ENCODE results near the gene ELP2.

The ELP2 gene

DNA sequence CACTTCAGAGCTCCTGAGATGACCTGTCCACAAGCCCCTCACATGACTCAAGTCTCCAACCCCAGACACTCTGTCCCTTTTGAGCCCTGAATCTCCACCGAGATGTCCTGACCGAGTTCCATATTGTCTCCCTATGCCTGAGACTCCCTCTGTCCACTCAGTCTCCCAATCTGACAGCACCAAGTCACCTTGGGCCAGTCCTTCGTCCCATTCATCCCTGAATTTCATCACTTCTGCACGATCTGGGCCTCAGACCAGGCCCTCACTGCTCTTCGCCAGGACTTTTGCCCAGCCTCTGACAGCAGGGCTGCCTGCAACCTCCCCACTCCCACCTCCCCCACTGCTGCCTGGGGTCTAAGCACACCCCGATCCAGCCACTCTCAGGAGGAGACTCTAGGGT, 53.3 kb downstream of the ELP2 start:
- no peak overlapping the region for H3K9ac ChIP-seq (ENCODE audit: low read depth, low read length)
- no peaks in the 10 kb centered on the region for H3K27me3 ChIP-seq (ENCODE audit: insufficient read depth, low read length, poor library complexity)
- H3K4me2 ChIP-seq (ENCODE audit: insufficient read depth, low read length), result no peak overlapping the region
- DNase-seq (no peak), ATAC-seq (ENCODE audit: insufficient read depth, low read depth) (no peak)
- no peaks in the 10 kb centered on the region for H4K20me1 ChIP-seq (ENCODE audit: insufficient read depth, low read length)
- no peaks in the 10 kb centered on the region for H3K4me1 ChIP-seq (ENCODE audit: insufficient read depth, low read length)
- no peak overlapping the region for H2AFZ ChIP-seq (ENCODE audit: low read depth, low read length)
- H3K79me2 ChIP-seq (ENCODE audit: insufficient read depth, low read length), result no peaks in the 10 kb centered on the region
- H3K27ac ChIP-seq (ENCODE audit: low read length), result no peak overlapping the region
- H3K36me3 ChIP-seq (ENCODE audit: insufficient read depth, low read length), result 0 out of 2 replicates have a peak, but pooled peaks cover under 1% of the 10 kb centered on the region
- H3K4me3 ChIP-seq (ENCODE audit: low read depth in 1 of 2, low read length in 2 of 2), result no peak overlapping the region
- TF ChIP-seq EZH2 (IDR thresholded peaks at IDR 0.05; ENCODE audit: borderline replicate concordance, low read depth, low read length, severe bottlenecking) (no peak), CTCF (IDR thresholded peaks at IDR 0.05; ENCODE audit: borderline replicate concordance, extremely low read depth, low read length, poor library complexity, severe bottlenecking) (no peak)
- no peaks in the 10 kb centered on the region for H3K9me3 ChIP-seq (ENCODE audit: insufficient read depth, low read length, severe bottlenecking)

DNA sequence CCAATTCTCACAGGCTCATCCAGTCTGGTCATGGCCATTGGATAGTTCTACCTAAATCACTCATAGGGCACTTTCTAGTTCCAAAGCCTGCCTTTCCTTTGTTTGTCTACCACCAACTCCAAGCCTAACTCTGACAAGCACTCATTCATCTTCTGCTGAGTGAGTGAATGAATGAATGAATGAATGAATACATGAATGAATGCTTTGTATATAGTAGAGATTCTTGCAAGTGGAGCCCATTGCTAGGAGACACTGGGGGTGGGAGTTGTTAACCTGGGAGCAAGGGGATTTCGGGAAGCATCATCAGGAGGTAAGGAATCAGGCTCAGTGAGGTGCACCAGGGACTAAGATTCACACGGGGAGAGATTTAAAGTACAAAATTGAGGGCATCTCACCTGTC, 54.3 kb downstream of the ELP2 start:
- Histone ChIP-seq H2AFZ (ENCODE audit: low read depth, low read length) (no peak overlapping the region), H3K4me1 (ENCODE audit: insufficient read depth, low read length) (no peaks in the 10 kb centered on the region), H3K27ac (ENCODE audit: low read length) (no peak overlapping the region), H3K27me3 (ENCODE audit: insufficient read depth, low read length, poor library complexity) (no peaks in the 10 kb centered on the region), H3K4me3 (ENCODE audit: low read depth in 1 of 2, low read length in 2 of 2) (no peak overlapping the region), H3K9ac (ENCODE audit: low read depth, low read length) (no peak overlapping the region), H4K20me1 (ENCODE audit: insufficient read depth, low read length) (no peaks in the 10 kb centered on the region), H3K4me2 (ENCODE audit: insufficient read depth, low read length) (no peak overlapping the region), H3K79me2 (ENCODE audit: insufficient read depth, low read length) (no peaks in the 10 kb centered on the region), H3K36me3 (ENCODE audit: insufficient read depth, low read length) (no peaks in the 10 kb centered on the region), H3K9me3 (ENCODE audit: insufficient read depth, low read length, severe bottlenecking) (no peaks in the 10 kb centered on the region)
- DNase-seq (no peak), ATAC-seq (ENCODE audit: insufficient read depth, low read depth) (no peak)
- TF ChIP-seq CTCF (IDR thresholded peaks at IDR 0.05; ENCODE audit: borderline replicate concordance, extremely low read depth, low read length, poor library complexity, severe bottlenecking) (no peak), EZH2 (IDR thresholded peaks at IDR 0.05; ENCODE audit: borderline replicate concordance, low read depth, low read length, severe bottlenecking) (no peak)

DNA sequence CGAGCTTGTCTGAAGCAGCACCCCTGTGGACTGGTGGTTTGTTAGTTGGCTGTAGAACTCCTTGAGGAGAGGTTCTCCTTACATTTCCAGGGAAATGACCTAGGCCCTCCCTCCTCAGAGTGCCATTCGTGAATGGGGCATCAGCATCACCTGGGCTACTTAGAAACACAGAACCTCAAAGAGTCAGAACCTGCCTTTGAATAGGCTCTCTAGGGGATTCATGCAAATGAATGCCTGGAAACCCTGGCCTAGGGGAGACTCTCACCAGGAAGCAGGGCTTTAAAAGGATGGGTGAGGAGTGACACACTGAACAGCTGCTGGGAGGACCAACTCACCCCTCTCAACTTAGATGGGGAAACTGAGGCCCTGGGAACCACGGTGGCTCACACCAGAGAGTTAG, 55.5 kb downstream of the ELP2 start:
- H3K9me3 ChIP-seq (ENCODE audit: insufficient read depth, low read length, severe bottlenecking), result no peaks in the 10 kb centered on the region
- no peak for DNase-seq
- H4K20me1 ChIP-seq (ENCODE audit: insufficient read depth, low read length), result no peaks in the 10 kb centered on the region
- H2AFZ ChIP-seq (ENCODE audit: low read depth, low read length), result no peak overlapping the region
- no peaks in the 10 kb centered on the region for H3K4me1 ChIP-seq (ENCODE audit: insufficient read depth, low read length)
- no peaks in the 10 kb centered on the region for H3K79me2 ChIP-seq (ENCODE audit: insufficient read depth, low read length)
- H3K4me2 ChIP-seq (ENCODE audit: insufficient read depth, low read length), result no peak overlapping the region
- TF ChIP-seq EZH2 (IDR thresholded peaks at IDR 0.05; ENCODE audit: borderline replicate concordance, low read depth, low read length, severe bottlenecking), result no peak
- H3K9ac ChIP-seq (ENCODE audit: low read depth, low read length), result no peak overlapping the region
- no peaks in the 10 kb centered on the region for H3K27me3 ChIP-seq (ENCODE audit: insufficient read depth, low read length, poor library complexity)
- H3K4me3 ChIP-seq (ENCODE audit: low read depth in 1 of 2, low read length in 2 of 2), result no peak overlapping the region
- H3K27ac ChIP-seq (ENCODE audit: low read length), result no peak overlapping the region
- no peaks in the 10 kb centered on the region for H3K36me3 ChIP-seq (ENCODE audit: insufficient read depth, low read length)
- ATAC-seq (ENCODE audit: insufficient read depth, low read depth), result no peak

- TF ChIP-seq EZH2 (IDR thresholded peaks at IDR 0.05; ENCODE audit: borderline replicate concordance, low read depth, low read length, severe bottlenecking) (no peak), CTCF (IDR thresholded peaks at IDR 0.05; ENCODE audit: borderline replicate concordance, extremely low read depth, low read length, poor library complexity, severe bottlenecking) (no peak)
- Histone ChIP-seq H3K9me3 (ENCODE audit: insufficient read depth, low read length, severe bottlenecking) (no peaks in the 10 kb centered on the region), H2AFZ (ENCODE audit: low read depth, low read length) (no peak overlapping the region), H3K36me3 (ENCODE audit: insufficient read depth, low read length) (no peaks in the 10 kb centered on the region), H4K20me1 (ENCODE audit: insufficient read depth, low read length) (no peaks in the 10 kb centered on the region), H3K79me2 (ENCODE audit: insufficient read depth, low read length) (no peaks in the 10 kb centered on the region), H3K4me3 (ENCODE audit: low read depth in 1 of 2, low read length in 2 of 2) (no peak overlapping the region), H3K4me2 (ENCODE audit: insufficient read depth, low read length) (no peak overlapping the region), H3K27me3 (ENCODE audit: insufficient read depth, low read length, poor library complexity) (no peaks in the 10 kb centered on the region), H3K9ac (ENCODE audit: low read depth, low read length) (no peak overlapping the region), H3K4me1 (ENCODE audit: insufficient read depth, low read length) (no peaks in the 10 kb centered on the region), H3K27ac (ENCODE audit: low read length) (no peak overlapping the region)
- DNase-seq (no peak), ATAC-seq (ENCODE audit: insufficient read depth, low read depth) (no peak)
Measured at GRCh38 chr18:36185901-36186460, 56.3 kb downstream of the ELP2 start.

Data from DND-41 (cell line).